Naive thymus-derived CD8-positive, alpha-beta T cell (primary cell): ENCODE measurements around the gene DQX1. TPM values are rescaled to one million over a fixed set of nuclear protein-coding genes. Genes with fewer than 3 reads are reported as not detected.
"Not testable (repeated sequence)": the region's sequence is repeated elsewhere in the genome, so short reads cannot be mapped to it uniquely, and the experiment has no call there.

Experiments used
- ATAC-seq, 2 donors: fragments of 150-1000 bp; cut with Tn5 transposase in 1 of 2; sonication (Bioruptor Pico), chemical (Tn5 transposase) in 1 of 2; 1 replicate in 1 of 2; 2 replicates in 1 of 2; pipeline ENCODE4 v1.10.0; 2021; ENCODE audit warnings: mild to moderate bottlenecking in 2 of 2, moderate library complexity in 2 of 2
- POLR2A ChIA-PET: fragments of 350-600 bp; sonication (Branson Sonifier 250); formaldehyde crosslinking; loops from one replicate; lab custom pipeline; 2021; ENCODE audit warnings: antibody characterized with exemption; lab: Charles Lee
- DNase-seq, 10 donors: peaks; one replicate each; pipeline versions ENCODE4 v3.0.0 to v3.0.0-alpha.2; 2020 to 2022
- H3K27ac Mint-ChIP-seq, 10 donors: one replicate each; pipeline ENCODE4 v1.8.0; 2020 to 2022; ENCODE audit warnings: mild to moderate bottlenecking in 10 of 10, mixed read lengths in 10 of 10, moderate library complexity in 4 of 10, inconsistent platforms in 1 of 10
- H3K27me3 Mint-ChIP-seq, 5 donors: one replicate each; pipeline ENCODE4 v1.8.0; 2021 to 2022; ENCODE audit warnings: mixed read lengths in 5 of 5
- H3K36me3 Mint-ChIP-seq, 3 donors: one replicate each; pipeline ENCODE4 v1.8.0; 2020 to 2022; ENCODE audit warnings: mixed read lengths in 3 of 3, mild to moderate bottlenecking in 2 of 3, inconsistent platforms in 1 of 3
- H3K4me1 Mint-ChIP-seq, 4 donors: one replicate each; pipeline ENCODE4 v1.8.0; 2021 to 2022; ENCODE audit warnings: mixed read lengths in 4 of 4
- H3K4me3 Mint-ChIP-seq, 10 donors: one replicate each; pipeline ENCODE4 v1.8.0; 2020 to 2022; ENCODE audit warnings: mild to moderate bottlenecking in 10 of 10, mixed read lengths in 10 of 10, moderate library complexity in 6 of 10, inconsistent platforms in 1 of 10
- H3K9me3 Mint-ChIP-seq, 9 donors: one replicate each; pipeline ENCODE4 v1.8.0; 2020 to 2022; ENCODE audit warnings: mixed read lengths in 9 of 9, mild to moderate bottlenecking in 3 of 9, inconsistent platforms in 1 of 9, moderate library complexity in 1 of 9
- polyA plus RNA-seq, 3 donors: library from polyadenylated mRNA; unstranded; fragments of 300-500 nt; fragmentation: Illumina TruSeq; gene quantifications; one replicate each; pipeline ENCODE4 v1.2.3, GENCODE V29; 2021
- total RNA-seq, 8 experiments: library from RNA in 2 of 8; stranded (reverse) in 2 of 8; gene quantifications; one replicate each; pipeline ENCODE4 v1.2.3 and lab custom pipeline; 2021 to 2026

DQX1 gene
- total and polyA plus RNA-seq, 5 experiments from 2014 or later: 0.36 to 0.81 TPM; not detected in 3

DNA sequence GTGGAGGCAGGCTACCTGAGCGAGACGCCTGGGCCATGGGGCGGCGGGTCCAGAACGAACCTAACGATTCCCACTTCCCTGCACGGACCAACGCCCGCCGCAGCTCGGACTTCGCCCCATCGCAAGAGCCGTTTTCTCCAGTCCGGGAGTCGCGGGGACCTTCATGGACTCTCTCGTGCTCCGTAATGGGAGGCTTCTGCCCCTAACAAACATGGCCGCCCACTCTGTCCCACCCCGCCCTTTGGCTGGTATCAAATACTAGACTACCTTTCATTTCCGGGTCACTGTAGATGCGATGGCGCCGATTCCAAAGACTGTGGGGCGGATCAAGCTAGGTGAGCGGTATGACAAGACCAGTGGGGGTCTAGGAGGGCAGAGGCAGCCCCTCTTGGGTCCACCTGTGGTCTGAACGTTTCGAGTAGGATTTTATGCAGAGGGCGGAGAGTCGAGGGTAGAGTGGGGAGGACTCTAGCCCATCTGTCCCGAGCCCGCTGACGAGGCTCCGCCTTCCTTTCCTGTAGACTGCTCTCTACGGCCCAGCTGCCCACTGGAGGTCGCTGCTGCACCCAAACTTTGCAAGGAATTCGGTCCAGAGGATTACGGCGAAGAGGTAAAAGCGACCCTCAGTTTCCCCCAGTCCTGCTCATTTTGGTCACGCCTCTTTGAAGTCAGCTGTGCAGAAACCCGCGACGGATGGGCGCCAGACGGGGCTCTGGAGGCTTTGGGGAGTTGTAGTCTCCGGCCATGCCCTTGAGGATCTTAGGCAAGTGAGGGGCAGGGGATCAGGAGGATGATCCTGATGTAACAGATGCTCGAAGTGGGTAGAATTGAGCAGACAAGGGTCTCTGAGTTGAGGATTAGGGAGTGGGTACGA, 43.0 kb downstream of the DQX1 start, which contains the start of the genes CCDC142 and TTC31:
Gene CCDC142, minus strand, starts transcription at position 198 of the 874 bp plus-strand sequence. Its CDS starts 161 bp downstream, at position 37.
Gene TTC31, plus strand, starts transcription at position 281 of the 874 bp plus-strand sequence. Its CDS starts 15 bp downstream, at position 296.
- Mint-ChIP-seq H3K9me3 (no peaks in the 10 kb centered on the region), H3K27me3 (no peaks in the 10 kb centered on the region), H3K4me3 (peak within 1 kb of the TSS; percentile 90 to 100 (median 100)), H3K36me3 (peaks cover 0 to 51% (median 7%) of the 10 kb centered on the region in 3 donors), H3K27ac (peak within 1 kb of the TSS; percentile 97 to 100 (median 100)), H3K4me1 (peaks cover 15 to 47% (median 36%) of the 10 kb centered on the region in 4 donors)
- POLR2A ChIA-PET: interaction anchor here (0.8 to 5.4 kb wide), 21 partner anchors 10 to 305 kb away, joined by 3 to 159 read pairs (median 5); partner anchors contain the start of genes AUP1, C2orf81, HTRA2 and INO80B
- DNase-seq: peak; percentile 80 to 99 (median 93)
- peak; percentile 91 to 93 for ATAC-seq

DNA sequence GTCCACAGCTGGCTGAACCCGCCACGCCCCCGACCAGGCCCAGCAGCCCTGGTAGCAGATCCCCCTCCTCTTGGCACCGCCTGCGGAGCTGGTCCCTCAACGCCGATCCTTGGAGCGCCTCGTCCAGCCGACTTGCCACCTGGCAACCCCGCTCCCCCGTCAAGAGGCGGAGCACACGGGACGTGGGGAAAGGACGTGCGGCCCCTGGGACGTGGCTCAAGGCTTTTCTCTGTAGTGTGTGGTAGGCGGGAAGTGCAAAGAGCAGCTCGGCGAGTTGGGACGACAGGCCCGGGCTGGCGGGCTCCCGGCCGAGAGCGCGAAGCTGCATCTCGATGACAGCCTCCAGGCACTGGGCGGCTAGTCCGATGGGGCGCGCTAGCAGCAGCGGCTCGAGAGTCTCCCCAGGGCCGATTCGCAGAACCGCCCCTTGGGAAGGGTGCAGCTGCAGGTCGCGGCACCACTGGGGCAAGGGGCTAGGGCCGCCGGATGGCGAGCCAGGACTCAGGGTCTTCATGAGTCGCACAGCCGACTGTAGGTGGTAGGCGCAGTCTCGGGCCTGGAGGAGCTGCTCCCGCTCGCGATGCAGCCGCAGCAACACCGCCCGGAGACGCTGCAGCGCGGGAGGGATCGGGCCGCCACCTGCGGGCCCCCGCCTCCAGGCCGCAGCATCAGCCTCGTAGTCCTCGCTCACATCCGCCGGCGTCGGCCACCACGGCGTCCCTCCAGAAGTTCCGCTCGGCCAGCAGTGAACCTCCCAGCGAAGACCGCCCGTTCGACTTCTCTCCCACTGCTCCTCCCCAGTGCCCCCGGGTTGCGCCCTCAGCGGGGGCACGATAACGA, 43.9 kb downstream of the DQX1 start:
- no peaks in the 10 kb centered on the region for H3K27me3 Mint-ChIP-seq
- POLR2A ChIA-PET: interaction anchor here (0.6 to 5.4 kb wide), 22 partner anchors 9 to 356 kb away, joined by 3 to 159 read pairs (median 5); partner anchors contain the start of genes AUP1, C2orf81, HTRA2 and INO80B
- H3K27ac Mint-ChIP-seq: peak overlapping the region; percentile 97 to 100 (median 100)
- peak overlapping the region; percentile 90 to 100 (median 100) for H3K4me3 Mint-ChIP-seq
- no peaks in the 10 kb centered on the region for H3K9me3 Mint-ChIP-seq
- H3K36me3 Mint-ChIP-seq: peaks cover 0 to 52% (median 7%) of the 10 kb centered on the region in 3 donors
- peaks cover 18 to 51% (median 38%) of the 10 kb centered on the region in 4 donors for H3K4me1 Mint-ChIP-seq
- ATAC-seq (peak; percentile 50 to 56), DNase-seq (peak in 6 of 10 donors; percentile 31 to 76 (median 40))

DNA sequence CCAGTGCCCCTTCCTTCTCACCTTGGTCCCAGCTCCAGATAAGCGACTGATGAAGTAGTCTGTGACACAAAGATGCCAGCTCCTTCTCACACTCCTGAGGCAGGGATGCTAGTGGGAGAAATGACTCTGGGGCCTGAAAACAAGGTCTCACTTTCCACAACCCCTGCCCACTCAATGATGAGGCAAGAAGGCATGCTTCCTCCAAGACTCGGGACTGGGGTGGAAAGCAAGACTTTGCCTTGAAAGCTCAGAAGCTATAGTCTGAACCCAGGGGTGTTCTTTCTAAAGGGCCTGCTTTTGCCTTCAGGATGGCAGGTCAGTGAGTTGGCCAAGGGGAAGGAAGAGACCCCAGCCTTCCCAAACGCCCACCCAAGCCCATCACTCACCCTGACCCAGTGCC, 44.6 kb downstream of the DQX1 start:
- POLR2A ChIA-PET: interaction anchor here (0.6 to 5.4 kb wide), 8 partner anchors 8 to 42 kb away, joined by 3 to 159 read pairs (median 12); partner anchors contain the start of genes INO80B, MOGS, MRPL53 and PCGF1
- peak overlapping the region in 7 of 10 donors; percentile 20 to 100 (median 56) for H3K27ac Mint-ChIP-seq
- peaks cover 16 to 49% (median 35%) of the 10 kb centered on the region in 4 donors for H3K4me1 Mint-ChIP-seq
- peaks cover 0 to 49% (median 7%) of the 10 kb centered on the region in 3 donors for H3K36me3 Mint-ChIP-seq
- no peak for DNase-seq
- peak overlapping the region; percentile 67 to 100 (median 100) for H3K4me3 Mint-ChIP-seq
- no peaks in the 10 kb centered on the region for H3K9me3 Mint-ChIP-seq
- ATAC-seq: no peak
- H3K27me3 Mint-ChIP-seq: no peaks in the 10 kb centered on the region

DNA sequence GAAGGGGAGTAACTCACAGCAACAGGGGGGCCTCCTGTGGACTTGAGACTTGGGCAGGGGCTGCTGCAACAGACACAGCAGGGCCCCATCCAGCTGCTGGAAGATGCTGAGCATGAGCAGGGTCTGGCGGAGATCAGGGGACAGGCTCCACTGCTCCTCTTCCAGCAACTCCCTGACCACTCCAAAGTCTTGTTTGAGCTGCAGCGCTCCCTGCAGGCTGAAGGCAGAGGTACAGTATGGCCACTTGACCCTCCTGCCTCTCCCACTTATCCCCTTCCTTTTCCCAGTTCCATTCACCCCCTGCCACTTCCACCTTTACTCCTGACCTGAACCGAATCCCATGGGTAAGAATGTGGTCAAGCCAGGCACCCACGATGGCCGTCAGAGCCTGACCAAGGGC, 51.1 kb downstream of the DQX1 start:
- POLR2A ChIA-PET: interaction anchor here (0.9 to 5.8 kb wide), 4 partner anchors 7 to 111 kb away, joined by 3 to 172 read pairs (median 44); partner anchors contain the start of genes CCDC142, INO80B, MOGS and TTC31
- DNase-seq: no peak
- ATAC-seq: no peak
- H3K4me1 Mint-ChIP-seq: peaks cover 20 to 46% (median 32%) of the 10 kb centered on the region in 4 donors
- peak overlapping the region in 2 of 10 donors; percentile 20 to 29 for H3K27ac Mint-ChIP-seq
- H3K36me3 Mint-ChIP-seq: peaks cover 0 to 35% (median 14%) of the 10 kb centered on the region in 3 donors
- peak overlapping the region in 2 of 10 donors; percentile 48 to 62 for H3K4me3 Mint-ChIP-seq
- no peaks in the 10 kb centered on the region for H3K9me3 Mint-ChIP-seq
- H3K27me3 Mint-ChIP-seq: no peaks in the 10 kb centered on the region

DNA sequence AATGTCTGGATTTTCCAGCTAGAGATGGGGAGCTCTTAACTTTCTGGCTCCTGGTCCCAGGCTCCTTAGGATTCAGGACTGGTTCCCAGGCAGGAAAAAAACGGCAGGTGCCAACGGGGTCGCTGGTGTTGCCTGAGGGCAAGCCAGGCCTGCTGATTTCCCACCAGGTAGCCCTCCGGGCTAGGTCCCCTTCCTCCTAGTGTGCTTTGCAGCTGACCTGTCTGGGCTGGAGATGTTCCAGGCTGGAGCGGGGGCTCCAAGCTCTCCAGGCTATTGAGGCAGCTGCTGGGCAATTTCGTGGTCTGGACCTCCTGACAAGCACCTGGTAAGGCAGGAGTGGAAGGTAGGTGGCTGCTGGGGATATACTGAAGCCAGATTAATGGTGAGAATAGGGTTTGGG, 51.5 kb downstream of the DQX1 start:
- Mint-ChIP-seq H3K27me3 (no peaks in the 10 kb centered on the region), H3K4me3 (peak overlapping the region in 3 of 10 donors; percentile 14 to 48 (median 30)), H3K4me1 (peaks cover 21 to 44% (median 33%) of the 10 kb centered on the region in 4 donors), H3K9me3 (no peaks in the 10 kb centered on the region), H3K36me3 (peaks cover 0 to 33% (median 13%) of the 10 kb centered on the region in 3 donors), H3K27ac (peak overlapping the region in 3 of 10 donors; percentile 15 to 52 (median 20))
- ATAC-seq (no peak), DNase-seq (no peak)
- POLR2A ChIA-PET: interaction anchor here (0.7 to 5.8 kb wide), 5 partner anchors 8 to 111 kb away, joined by 3 to 172 read pairs (median 6); partner anchors contain the start of genes CCDC142, INO80B, MOGS and TTC31

DNA sequence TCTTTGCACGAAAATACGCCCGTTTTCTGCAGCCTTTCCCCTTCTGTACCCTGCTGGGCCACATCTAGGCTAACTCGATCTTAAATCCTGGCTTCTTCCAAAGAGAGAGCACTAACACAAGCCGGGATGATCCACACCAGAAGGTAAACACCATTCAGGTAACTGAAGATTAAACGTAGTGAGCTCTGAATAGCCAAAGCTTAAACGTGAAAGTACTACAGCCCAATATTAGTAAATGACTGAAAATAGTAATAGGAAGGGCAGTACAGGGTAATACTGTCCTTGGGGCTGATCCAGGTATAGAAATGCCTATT, 53.1 kb downstream of the DQX1 start:
- ATAC-seq (no peak), DNase-seq (no peak)
- Mint-ChIP-seq H3K4me3 (peak overlapping the region; percentile 94 to 99 (median 98)), H3K4me1 (peaks cover 19 to 41% (median 29%) of the 10 kb centered on the region in 4 donors), H3K27ac (peak overlapping the region; percentile 98 to 100 (median 99)), H3K27me3 (no peaks in the 10 kb centered on the region), H3K36me3 (peaks cover 0 to 25% (median 10%) of the 10 kb centered on the region in 3 donors), H3K9me3 (no peaks in the 10 kb centered on the region)
- POLR2A ChIA-PET: interaction anchor here (0.6 to 5.8 kb wide), 16 partner anchors 8 to 112 kb away, joined by 3 to 172 read pairs (median 6); partner anchors contain the start of genes AUP1, C2orf81, CCDC142 and HTRA2

DNA sequence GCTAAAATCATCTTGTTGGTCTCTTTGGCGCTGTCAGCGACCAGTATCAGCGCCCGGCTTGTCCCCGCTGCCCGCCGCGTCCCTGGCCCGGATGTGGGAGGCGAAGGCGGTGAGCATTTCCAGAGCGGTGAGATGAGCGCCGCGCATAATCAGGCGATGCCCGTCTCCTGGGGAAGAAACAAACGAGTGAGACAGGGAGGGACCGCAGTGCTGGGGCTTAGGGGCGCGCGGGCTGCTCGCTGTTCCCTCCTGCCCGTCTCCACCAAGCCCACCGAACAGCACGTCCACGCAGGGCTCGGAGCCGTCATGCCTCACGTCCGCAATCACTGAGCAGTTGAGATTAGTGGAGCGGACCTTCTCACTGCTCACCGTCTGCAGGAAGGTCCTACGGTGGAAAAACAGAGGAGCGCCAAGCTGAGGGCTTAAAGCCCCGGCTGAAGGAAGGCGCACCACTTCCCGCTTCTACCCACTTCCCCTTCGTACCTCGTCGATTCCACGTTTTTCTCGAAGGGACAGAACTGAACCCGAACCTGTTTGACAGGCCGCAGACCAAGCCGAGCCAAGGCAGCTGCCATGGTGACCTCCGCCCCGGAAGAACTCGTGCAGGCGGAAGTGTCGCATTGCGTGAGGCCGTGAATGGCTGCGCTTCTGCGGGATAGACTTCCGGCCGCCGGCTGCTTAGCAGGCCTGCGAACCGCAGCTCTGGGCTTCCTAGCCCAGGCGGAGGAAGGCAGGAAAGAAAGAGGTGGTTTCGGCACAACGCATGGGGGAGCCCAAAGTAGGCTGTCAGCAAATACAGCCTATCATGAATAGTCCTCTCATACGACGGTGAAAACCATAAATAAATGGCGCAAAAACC, 53.7 kb downstream of the DQX1 start, which contains the start of gene MRPL53:
Gene MRPL53, minus strand, starts transcription at position 595 of the 859 bp plus-strand sequence. Its CDS starts 20 bp downstream, at position 575.
- Mint-ChIP-seq H3K27me3 (no peaks in the 10 kb centered on the region), H3K36me3 (peaks cover 0 to 21% (median 10%) of the 10 kb centered on the region in 3 donors), H3K9me3 (no peaks in the 10 kb centered on the region), H3K27ac (peak within 1 kb of the TSS; percentile 98 to 100 (median 99)), H3K4me1 (peaks cover 16 to 37% (median 27%) of the 10 kb centered on the region in 4 donors), H3K4me3 (peak within 1 kb of the TSS; percentile 94 to 99 (median 98))
- ATAC-seq: peak; percentile 93 to 94
- peak; percentile 93 to 98 (median 96) for DNase-seq
- POLR2A ChIA-PET: interaction anchor here (0.6 to 5.8 kb wide), 16 partner anchors 8 to 113 kb away, joined by 3 to 172 read pairs (median 6); partner anchors contain the start of genes AUP1, C2orf81, CCDC142 and HTRA2

DNA sequence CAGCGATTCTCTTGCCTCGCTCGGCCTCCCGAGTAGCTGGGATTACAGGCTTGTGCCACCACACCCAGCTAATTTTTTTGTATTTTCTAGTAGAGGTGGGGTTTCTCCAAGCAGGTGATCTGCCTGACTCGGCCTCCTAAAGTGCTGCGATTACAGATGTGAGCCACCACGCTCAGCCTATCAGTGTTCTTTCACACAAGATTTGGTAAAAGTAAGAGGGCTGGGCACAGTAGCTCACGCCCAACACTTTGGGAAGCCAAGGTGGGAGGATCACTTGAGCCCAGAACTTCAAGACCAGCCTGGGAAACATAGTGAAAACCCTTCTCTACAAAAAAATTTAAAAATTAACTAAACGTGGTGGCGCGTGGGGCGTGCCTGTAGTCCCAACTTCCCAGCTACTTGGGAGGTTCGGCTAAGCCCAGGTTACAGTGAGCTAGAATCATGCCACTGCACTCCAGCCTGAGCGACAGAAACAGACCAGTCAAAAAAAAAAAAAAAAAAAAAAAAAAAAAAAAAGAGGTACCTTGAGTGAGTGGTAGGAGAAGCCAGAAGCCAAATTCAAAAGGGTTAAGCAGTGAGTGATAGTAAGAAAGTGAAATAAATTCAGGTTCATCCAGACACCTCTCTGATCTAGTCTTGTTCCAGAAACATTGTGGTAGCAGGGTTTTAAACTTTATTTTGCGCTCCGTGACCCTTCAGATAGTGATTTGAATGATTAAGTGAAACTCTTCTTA, 54.5 kb downstream of the DQX1 start:
- H3K4me3 Mint-ChIP-seq: peak overlapping the region; percentile 94 to 99 (median 98)
- ATAC-seq (no peak), DNase-seq (no peak)
- peaks cover 0 to 17% (median 10%) of the 10 kb centered on the region in 3 donors for H3K36me3 Mint-ChIP-seq
- H3K27me3 Mint-ChIP-seq: no peaks in the 10 kb centered on the region
- peaks cover 16 to 36% (median 26%) of the 10 kb centered on the region in 4 donors for H3K4me1 Mint-ChIP-seq
- POLR2A ChIA-PET: interaction anchor here (0.6 to 5.8 kb wide), 10 partner anchors 7 to 83 kb away, joined by 3 to 172 read pairs (median 7); partner anchors contain the start of genes C2orf81, CCDC142, INO80B and TTC31
- peak overlapping the region; percentile 98 to 100 (median 99) for H3K27ac Mint-ChIP-seq
- H3K9me3 Mint-ChIP-seq: no peaks in the 10 kb centered on the region

DNA sequence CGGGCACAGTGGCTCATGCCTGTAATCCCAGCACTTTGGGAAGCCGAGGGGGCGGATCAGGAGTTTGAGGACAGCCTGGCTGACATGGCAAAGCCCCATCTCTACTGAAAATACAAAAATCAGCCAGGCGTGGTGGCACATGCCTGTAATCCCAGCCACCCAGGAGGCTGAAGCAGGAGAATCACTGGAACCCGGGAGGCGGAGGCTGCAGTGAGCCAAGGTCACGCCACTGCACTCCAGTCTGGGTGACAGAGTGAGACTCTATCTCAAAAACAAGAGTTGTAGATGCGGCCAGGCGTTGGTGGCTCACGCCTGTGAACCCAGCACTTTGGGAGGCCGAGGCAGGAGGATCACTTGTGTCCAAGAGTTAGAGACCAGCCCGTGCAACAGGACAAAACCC, 55.3 kb downstream of the DQX1 start:
- not testable (repeated sequence) for DNase-seq, ATAC-seq, H3K9me3 Mint-ChIP-seq, H3K27me3 Mint-ChIP-seq
- Mint-ChIP-seq H3K4me3 (peak overlapping the region in 9 of 10 donors; percentile 36 to 73 (median 60)), H3K4me1 (peaks cover 16 to 40% (median 31%) of the 10 kb centered on the region in 4 donors), H3K36me3 (peaks cover 0 to 13% (median 10%) of the 10 kb centered on the region in 3 donors), H3K27ac (peak overlapping the region in 9 of 10 donors; percentile 67 to 90 (median 83))
- POLR2A ChIA-PET: interaction anchor here (0.6 to 5.8 kb wide), 5 partner anchors 11 to 80 kb away, joined by 3 to 172 read pairs (median 4); partner anchors contain the start of genes CCDC142, INO80B, TTC31 and WBP1
